GM19395 (cell line): ENCODE measurements around the gene CFAP91.

Experiments used
- ATAC-seq: cut with Tn5 transposase; IDR thresholded peaks from one replicate; pipeline ENCODE4 v1.9.1; 2021; ENCODE audit warnings: mild to moderate bottlenecking, moderate library complexity; ENCODE audit not compliant: unreplicated experiment

Gene CFAP91

DNA sequence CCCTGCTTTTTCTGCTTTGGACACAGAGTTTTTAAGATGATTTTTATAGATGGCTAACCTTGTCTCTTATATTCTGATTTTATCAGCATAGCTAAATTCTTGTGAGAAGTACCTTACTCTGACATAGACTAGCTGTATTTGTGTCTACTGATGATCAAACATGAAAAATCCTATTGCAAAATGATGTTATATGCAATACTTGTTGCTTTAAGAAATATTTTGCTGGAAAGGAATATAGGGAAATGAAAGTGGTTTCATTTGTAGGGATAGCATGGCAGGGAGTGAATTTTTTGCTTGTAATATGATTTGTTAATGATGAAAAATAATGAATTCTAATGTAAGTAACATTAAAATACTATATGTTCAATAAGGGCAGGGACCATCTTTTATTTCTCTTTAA, 35.9 kb downstream of the CFAP91 start:
- ATAC-seq = no peak

DNA sequence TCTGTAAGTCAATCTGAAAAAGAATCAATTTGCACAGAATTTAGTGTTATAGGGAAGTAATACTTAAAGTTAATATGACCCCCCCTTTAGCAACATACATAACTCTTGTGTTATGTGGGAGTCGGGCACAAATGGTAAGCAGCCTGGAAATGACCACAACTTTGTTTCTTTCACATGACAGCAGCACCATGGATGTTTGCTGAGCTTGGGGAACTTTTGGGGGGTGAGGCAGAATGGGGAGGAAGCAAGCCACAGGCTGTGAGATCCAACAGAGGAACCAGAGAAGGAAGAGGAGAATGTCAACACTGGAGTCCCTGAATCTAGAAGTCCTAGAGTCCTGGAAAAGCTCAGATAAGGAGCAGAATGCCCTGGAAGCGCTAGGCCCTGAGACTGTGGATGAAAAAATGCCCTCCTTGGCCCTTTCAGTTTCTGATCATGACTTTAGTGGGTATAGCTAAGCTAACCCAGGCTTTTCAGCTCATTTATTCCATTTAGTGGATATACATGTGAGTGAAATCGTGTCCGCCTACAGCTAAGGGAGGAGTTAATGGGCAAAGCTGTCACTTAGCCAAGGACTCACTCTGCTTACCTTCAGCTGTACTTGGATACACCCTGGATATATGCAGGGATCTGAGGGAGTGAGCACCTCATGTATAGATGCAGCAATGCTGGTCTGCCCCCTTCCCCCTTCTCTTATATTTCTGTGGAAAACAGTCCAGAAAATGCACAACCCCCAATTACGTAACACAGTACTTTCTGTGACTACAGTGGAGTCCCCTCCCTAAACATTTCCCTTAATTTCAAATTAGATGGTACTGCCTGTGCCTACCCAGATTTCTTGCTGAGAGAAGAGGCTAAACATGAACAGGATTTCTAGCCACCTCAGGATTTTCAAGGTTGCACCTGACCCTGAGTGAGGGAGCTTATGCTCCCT, 39.1 kb downstream of the CFAP91 start:
- no peak for ATAC-seq

DNA sequence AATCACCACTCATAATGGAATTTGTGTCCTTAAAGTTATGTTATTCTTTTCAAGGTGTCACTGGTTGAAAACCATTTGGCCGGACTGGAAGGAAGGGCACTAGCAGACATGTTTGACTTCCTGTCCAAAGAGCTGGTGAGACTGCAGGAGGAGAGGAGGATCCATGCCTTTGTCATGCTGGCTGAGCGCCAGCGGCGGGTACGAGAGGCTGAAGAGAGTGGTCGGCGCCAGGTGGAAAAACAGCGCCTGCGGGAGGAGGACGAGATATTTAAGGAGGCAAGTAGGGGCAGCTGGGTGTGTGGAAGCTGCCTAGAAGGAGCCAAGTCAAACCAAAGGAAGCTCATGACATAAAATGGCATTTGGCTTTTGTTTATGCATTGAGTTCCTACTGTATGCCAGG, 41.1 kb downstream of the CFAP91 start:
- ATAC-seq = no peak

DNA sequence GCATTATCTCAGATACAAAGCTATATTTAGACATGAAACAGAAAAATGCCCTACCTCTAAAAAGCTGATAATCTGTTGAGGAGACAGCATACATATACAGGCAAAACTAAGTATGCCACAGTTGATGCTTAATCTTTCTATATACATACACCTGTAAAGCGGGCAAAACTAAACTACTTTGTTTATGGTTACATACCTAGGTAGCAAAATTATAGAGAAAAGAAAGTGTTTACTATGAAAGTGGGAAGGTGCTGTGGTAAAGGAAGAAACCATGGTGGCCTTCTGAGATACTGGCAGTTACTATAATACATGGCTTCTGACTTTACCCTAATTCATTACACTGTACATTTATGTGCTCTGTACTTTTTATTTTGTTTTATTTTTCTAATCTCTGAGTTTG, 43.1 kb downstream of the CFAP91 start:
- ATAC-seq = no peak

DNA sequence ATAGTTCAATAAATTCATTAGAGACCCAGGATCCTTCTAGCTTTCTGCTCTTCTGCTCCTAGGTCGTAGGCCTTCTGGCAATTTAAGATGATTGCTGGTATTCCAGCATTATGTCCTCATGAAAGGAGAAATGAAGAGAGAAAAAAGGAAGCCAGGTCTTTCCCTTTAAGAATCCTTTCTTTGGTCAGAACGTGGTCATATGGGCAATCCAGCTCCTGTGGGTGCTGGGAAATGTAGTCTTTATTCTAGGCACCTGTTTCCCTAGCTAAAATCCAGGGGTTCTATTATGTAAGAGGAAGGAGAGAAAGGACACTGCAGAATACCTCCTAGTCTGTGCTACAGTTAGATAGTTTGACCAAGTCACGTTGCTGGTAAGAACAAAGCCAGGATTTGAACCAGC, 43.6 kb downstream of the CFAP91 start:
- no peak for ATAC-seq

DNA sequence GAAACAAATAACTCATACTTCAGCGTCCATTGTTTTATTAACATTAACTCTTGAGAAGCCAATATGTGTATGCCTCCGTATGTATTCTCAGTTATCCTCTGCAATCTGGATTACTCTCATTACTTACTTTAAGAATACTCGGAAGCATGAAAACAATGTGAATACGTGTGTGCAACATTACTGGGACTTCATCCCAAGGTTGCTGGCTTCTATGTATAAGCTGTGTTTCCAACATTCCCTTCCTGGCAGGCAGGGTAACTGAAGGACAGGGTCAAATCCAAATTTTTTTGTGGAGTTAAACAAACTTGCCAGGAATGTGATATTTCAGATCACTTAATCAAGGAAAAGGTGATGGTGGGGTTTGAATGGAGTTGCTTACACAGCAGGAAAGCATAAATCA, 44.5 kb downstream of the CFAP91 start:
- no peak for ATAC-seq

DNA sequence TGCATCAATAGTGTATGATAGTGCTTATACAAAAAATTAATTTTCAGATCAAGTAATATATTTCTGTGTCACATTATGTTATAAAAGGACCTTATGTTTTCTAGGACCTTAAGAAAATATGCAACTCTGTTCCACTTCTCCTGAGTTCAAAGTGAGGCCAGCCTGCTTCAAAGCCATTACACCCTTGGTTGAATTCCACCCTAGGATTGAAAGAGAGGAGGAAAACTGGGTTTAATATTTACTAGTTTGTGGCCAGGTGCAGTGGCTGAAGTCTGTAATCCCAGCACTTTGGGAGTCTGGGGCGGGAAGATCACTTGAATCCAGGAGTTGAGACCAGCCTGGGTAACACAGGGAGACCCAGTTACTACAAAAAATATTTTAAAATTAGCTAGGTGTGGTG, 46.2 kb downstream of the CFAP91 start:
- no peak for ATAC-seq

DNA sequence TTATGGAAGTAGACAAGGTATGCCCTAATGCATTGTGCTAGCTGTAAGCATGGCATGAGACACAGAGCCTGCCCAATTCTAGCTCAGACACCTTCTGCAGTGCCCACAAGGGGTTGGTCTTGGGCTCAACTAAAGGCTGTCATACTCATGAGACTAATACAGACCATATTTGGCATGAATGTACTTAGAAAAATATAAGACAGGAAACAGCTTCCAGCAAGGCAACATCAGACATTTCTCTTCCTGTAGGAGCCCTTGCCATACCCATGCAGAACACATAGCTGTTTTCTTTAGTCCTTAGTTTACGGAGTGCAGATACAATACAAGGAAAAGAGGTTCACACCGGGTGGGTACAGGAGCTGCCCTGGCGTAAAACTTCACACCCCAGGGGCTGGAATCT, 48.6 kb downstream of the CFAP91 start:
- ATAC-seq = no peak
